K562 (cell line): ENCODE data around the gene SLC52A1. TPM values are rescaled to one million over a fixed set of nuclear protein-coding genes. Genes with fewer than 3 reads are reported as not detected.

Experiments
- BRD4 ChIP-seq: fragments of 200-600 bp; sonication (generic); IDR thresholded peaks from 2 replicates; pipeline ENCODE4 v1.6.1; 2017; ENCODE audit warnings: inconsistent platforms
- CREB1 ChIP-seq, 2 experiments: sonication (generic) in 1 of 2; formaldehyde crosslinking in 1 of 2; IDR thresholded peaks; 2 replicates each; pipeline versions ENCODE4 v1.6.1 to v1.8.0; 2012 to 2022; ENCODE audit warnings: inconsistent platforms in 1 of 2, mild to moderate bottlenecking in 1 of 2, missing genetic modification reagents in 1 of 2, moderate library complexity in 1 of 2
- CTBP1 ChIP-seq: fragments of 450-650 bp; IDR thresholded peaks from 2 replicates; pipeline ENCODE4 v1.6.1; 2016; ENCODE audit warnings: borderline replicate concordance
- ETV6 ChIP-seq, 3 experiments: fragments of 150-350 bp in 1 of 3; sonication (generic) in 1 of 3; formaldehyde crosslinking in 1 of 3; IDR thresholded peaks; 2 replicates each; pipeline versions ENCODE4 v1.6.1 to v1.8.0; 2014 to 2022; ENCODE audit warnings: borderline replicate concordance in 2 of 3, low read depth in 2 of 3, antibody characterized with exemption in 1 of 3, low read length in 1 of 3, mild to moderate bottlenecking in 1 of 3, missing genetic modification reagents in 1 of 3
- FOXK2 ChIP-seq, 2 experiments: fragments of 450-650 bp; IDR thresholded peaks in 1 of 2; conservative IDR thresholded peaks in 1 of 2; 2 replicates each; pipeline ENCODE4 v1.6.1; 2016; ENCODE audit warnings: low read depth in 2 of 2, mild to moderate bottlenecking in 1 of 2
- GABPA ChIP-seq: fragments of 200-800 bp; sonication (Bioruptor generic); conservative IDR thresholded peaks from 2 replicates; pipeline ENCODE4 v1.6.1; 2016; ENCODE audit warnings: low read depth, missing genetic modification characterization, missing compliant biosample characterization
- RB1 ChIP-seq: fragments of 450-650 bp; IDR thresholded peaks from 2 replicates; pipeline ENCODE4 v1.6.1; 2017; ENCODE audit warnings: low read depth, mild to moderate bottlenecking
- RFX7 ChIP-seq: fragments of 250-450 bp; sonication (Bioruptor Pico); IDR thresholded peaks from 2 replicates; pipeline ENCODE4 v1.5.1; 2021; ENCODE audit warnings: mild to moderate bottlenecking
- SMARCA4 ChIP-seq: fragments of 450-650 bp; IDR thresholded peaks from 2 replicates; pipeline ENCODE4 v1.6.1; 2016
- STAT5B ChIP-seq: fragments of 250-450 bp; sonication (Bioruptor Pico); IDR thresholded peaks from 2 replicates; pipeline ENCODE4 v1.8.0; 2021; ENCODE audit warnings: mild to moderate bottlenecking, inconsistent platforms
- U2AF1 ChIP-seq: fragments of 200-400 bp; formaldehyde crosslinking; optimal IDR thresholded peaks from 2 replicates; pipeline ENCODE3; 2017; ENCODE audit warnings: mild to moderate bottlenecking, low read depth, low read length, moderate library complexity
- ZNF274 ChIP-seq: IDR thresholded peaks from 2 replicates; pipeline ENCODE4 v1.6.1; 2011; ENCODE audit warnings: low read depth, mild to moderate bottlenecking, low read length, moderate library complexity, borderline replicate concordance
- polyA plus RNA-seq, 8 experiments: library from polyadenylated mRNA; depleted of rRNA in 4 of 8; stranded (reverse) in 5 of 8; unstranded in 3 of 8; fragments of >200 nt; fragmentation: Nextera tagmentation in 2 of 8; fragmentation: Illumina TruSeq in 1 of 8; extraction: Ambion mirVana in 2 of 8; extraction: Trizol in 1 of 8; gene quantifications; 2 replicates each; pipeline versions ENCODE4 v1.2.1 to v1.2.3, GENCODE V29; 2011 to 2014; ENCODE audit warnings: inconsistent platforms in 1 of 8, missing spikeins in 1 of 8
- total RNA-seq, 7 experiments: library from RNA; depleted of rRNA in 6 of 7; stranded (reverse); fragments of >200 nt in 6 of 7; fragmentation: Illumina TruSeq in 2 of 7; extraction: Trizol in 2 of 7; gene quantifications; 2 replicates each; pipeline versions ENCODE4 v1.2.1 to v1.2.3, GENCODE V29; 2011 to 2021; ENCODE audit warnings: low replicate concordance in 1 of 7
- TF ChIP-seq, protein P1 (sequence below): sonication (generic); formaldehyde crosslinking; IDR thresholded peaks from 2 replicates; pipeline ENCODE4 v1.8.0; 2022; ENCODE audit warnings: mild to moderate bottlenecking, missing genetic modification reagents
- TF ChIP-seq, protein P2 (sequence below): fragments of 250-450 bp; sonication (Bioruptor Pico); IDR thresholded peaks from 2 replicates; pipeline ENCODE4 v1.8.0; 2021; ENCODE audit warnings: moderate library complexity, mild to moderate bottlenecking, inconsistent platforms
- TF ChIP-seq, protein P3 (sequence below): fragments of 450-650 bp; formaldehyde crosslinking; IDR thresholded peaks from 2 replicates; pipeline ENCODE4 v1.4.0; 2020; ENCODE audit warnings: mild to moderate bottlenecking, moderate library complexity
- TF ChIP-seq, protein P4 (sequence below), 3 experiments: IDR thresholded peaks in 2 of 3; conservative IDR thresholded peaks in 1 of 3; 2 replicates each; pipeline ENCODE4 v1.5.1; 2011 to 2012; ENCODE audit warnings: low read length in 3 of 3, mild to moderate bottlenecking in 3 of 3, control low read depth in 2 of 3, improper control_type of control experiment in 1 of 3, inconsistent platforms in 1 of 3, low read depth in 1 of 3, mixed read lengths in 1 of 3, moderate library complexity in 1 of 3; ENCODE audit not compliant: insufficient read depth in 2 of 3
- TF ChIP-seq, protein P5 (sequence below): sonication (generic); formaldehyde crosslinking; IDR thresholded peaks from 2 replicates; pipeline ENCODE4 v1.5.0; 2020; ENCODE audit warnings: missing genetic modification reagents

SLC52A1 gene
- total and polyA plus RNA-seq, 9 of the 15 experiments (the other 6 are each of a cell fraction or from before 2014, with no cell fraction given): 0.04 TPM; not detected in 8

DNA sequence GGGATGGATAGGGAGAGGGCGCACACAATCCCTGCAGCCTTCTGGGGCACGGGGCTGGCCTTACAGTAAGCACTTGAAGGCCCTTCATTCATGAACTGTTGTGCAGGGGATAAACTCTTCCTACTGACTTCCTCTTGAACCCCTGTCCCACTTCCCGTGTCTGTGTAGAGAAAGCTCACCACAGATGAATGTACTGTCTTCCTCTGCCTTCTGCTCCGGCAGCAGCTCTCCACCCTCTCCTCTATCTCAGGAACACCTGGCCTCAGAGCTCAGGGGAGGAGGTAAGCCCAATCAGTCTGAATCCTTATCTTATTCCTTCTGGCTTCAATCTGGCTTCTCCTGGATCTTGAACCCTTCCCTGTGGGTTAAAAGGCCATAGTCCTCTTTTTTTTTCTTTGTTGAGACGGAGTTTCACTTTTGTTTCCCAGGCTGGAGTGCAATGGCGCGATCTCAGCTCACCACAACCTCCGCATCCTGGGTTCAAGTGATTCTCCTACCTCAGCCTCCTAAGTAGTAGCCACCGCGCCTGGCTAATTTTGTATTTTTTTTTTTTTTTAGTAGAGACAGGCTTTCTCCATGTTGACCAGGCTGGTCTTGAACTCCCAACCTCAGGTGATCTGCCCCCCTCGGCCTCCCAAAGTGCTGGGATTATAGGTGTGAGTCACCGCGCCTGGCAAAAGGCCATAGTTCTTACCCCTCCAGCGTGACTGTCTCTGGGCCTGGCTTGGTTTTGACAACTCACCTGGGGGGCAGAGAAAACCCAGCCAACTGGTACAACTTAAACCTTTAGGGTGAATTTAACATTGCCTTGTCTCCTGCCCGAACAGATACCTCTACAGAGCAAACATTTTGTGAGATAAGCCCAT lies 7.2 kb upstream of the SLC52A1 start (continued):
- TF ChIP-seq, protein P1, sequence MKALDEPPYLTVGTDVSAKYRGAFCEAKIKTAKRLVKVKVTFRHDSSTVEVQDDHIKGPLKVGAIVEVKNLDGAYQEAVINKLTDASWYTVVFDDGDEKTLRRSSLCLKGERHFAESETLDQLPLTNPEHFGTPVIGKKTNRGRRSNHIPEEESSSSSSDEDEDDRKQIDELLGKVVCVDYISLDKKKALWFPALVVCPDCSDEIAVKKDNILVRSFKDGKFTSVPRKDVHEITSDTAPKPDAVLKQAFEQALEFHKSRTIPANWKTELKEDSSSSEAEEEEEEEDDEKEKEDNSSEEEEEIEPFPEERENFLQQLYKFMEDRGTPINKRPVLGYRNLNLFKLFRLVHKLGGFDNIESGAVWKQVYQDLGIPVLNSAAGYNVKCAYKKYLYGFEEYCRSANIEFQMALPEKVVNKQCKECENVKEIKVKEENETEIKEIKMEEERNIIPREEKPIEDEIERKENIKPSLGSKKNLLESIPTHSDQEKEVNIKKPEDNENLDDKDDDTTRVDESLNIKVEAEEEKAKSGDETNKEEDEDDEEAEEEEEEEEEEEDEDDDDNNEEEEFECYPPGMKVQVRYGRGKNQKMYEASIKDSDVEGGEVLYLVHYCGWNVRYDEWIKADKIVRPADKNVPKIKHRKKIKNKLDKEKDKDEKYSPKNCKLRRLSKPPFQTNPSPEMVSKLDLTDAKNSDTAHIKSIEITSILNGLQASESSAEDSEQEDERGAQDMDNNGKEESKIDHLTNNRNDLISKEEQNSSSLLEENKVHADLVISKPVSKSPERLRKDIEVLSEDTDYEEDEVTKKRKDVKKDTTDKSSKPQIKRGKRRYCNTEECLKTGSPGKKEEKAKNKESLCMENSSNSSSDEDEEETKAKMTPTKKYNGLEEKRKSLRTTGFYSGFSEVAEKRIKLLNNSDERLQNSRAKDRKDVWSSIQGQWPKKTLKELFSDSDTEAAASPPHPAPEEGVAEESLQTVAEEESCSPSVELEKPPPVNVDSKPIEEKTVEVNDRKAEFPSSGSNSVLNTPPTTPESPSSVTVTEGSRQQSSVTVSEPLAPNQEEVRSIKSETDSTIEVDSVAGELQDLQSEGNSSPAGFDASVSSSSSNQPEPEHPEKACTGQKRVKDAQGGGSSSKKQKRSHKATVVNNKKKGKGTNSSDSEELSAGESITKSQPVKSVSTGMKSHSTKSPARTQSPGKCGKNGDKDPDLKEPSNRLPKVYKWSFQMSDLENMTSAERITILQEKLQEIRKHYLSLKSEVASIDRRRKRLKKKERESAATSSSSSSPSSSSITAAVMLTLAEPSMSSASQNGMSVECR (CRISPR knock-in tag): no peak
- no peak for TF ChIP-seq RB1
- TF ChIP-seq, protein P2, sequence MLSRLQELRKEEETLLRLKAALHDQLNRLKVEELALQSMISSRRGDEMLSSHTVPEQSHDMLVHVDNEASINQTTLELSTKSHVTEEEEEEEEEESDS: no peak
- TF ChIP-seq GABPA (tag): peak; percentile 29; the same call in 1 of the 2 replicates
- no peak for TF ChIP-seq ZNF274
- no peak for TF ChIP-seq CREB1 (IDR thresholded peaks at IDR 0.05)
- TF ChIP-seq CREB1 (CRISPR knock-in tag; IDR thresholded peaks at IDR 0.05): no peak
- TF ChIP-seq SMARCA4: no peak
- TF ChIP-seq, protein P3, sequence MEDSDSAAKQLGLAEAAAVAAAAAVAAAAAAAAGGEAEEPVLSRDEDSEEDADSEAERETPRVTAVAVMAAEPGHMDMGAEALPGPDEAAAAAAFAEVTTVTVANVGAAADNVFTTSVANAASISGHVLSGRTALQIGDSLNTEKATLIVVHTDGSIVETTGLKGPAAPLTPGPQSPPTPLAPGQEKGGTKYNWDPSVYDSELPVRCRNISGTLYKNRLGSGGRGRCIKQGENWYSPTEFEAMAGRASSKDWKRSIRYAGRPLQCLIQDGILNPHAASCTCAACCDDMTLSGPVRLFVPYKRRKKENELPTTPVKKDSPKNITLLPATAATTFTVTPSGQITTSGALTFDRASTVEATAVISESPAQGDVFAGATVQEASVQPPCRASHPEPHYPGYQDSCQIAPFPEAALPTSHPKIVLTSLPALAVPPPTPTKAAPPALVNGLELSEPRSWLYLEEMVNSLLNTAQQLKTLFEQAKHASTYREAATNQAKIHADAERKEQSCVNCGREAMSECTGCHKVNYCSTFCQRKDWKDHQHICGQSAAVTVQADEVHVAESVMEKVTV (CRISPR knock-in tag): no peak
- TF ChIP-seq BRD4: no peak
- no peak for TF ChIP-seq FOXK2 (conservative IDR thresholded peaks at IDR 0.05 in 1 of 2, IDR thresholded peaks at IDR 0.05 in 1 of 2; ENCODE audit: low read depth in 2 of 2)
- TF ChIP-seq CTBP1: peak; percentile 38; the same call in 1 of the 2 replicates
- TF ChIP-seq RFX7 (CRISPR knock-in tag): no peak
- TF ChIP-seq U2AF1: no peak
- TF ChIP-seq, protein P4, sequence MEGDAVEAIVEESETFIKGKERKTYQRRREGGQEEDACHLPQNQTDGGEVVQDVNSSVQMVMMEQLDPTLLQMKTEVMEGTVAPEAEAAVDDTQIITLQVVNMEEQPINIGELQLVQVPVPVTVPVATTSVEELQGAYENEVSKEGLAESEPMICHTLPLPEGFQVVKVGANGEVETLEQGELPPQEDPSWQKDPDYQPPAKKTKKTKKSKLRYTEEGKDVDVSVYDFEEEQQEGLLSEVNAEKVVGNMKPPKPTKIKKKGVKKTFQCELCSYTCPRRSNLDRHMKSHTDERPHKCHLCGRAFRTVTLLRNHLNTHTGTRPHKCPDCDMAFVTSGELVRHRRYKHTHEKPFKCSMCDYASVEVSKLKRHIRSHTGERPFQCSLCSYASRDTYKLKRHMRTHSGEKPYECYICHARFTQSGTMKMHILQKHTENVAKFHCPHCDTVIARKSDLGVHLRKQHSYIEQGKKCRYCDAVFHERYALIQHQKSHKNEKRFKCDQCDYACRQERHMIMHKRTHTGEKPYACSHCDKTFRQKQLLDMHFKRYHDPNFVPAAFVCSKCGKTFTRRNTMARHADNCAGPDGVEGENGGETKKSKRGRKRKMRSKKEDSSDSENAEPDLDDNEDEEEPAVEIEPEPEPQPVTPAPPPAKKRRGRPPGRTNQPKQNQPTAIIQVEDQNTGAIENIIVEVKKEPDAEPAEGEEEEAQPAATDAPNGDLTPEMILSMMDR (IDR thresholded peaks at IDR 0.05 in 2 of 3, conservative IDR thresholded peaks at IDR 0.05 in 1 of 3; ENCODE audit: insufficient read depth in 2 of 3, low read depth in 1 of 3, low read length in 3 of 3): no peak
- TF ChIP-seq, protein P5, sequence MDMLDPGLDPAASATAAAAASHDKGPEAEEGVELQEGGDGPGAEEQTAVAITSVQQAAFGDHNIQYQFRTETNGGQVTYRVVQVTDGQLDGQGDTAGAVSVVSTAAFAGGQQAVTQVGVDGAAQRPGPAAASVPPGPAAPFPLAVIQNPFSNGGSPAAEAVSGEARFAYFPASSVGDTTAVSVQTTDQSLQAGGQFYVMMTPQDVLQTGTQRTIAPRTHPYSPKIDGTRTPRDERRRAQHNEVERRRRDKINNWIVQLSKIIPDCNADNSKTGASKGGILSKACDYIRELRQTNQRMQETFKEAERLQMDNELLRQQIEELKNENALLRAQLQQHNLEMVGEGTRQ (CRISPR knock-in tag): no peak
- no peak for TF ChIP-seq STAT5B (CRISPR knock-in tag)
- no peak for TF ChIP-seq ETV6 (IDR thresholded peaks at IDR 0.05; ENCODE audit: borderline replicate concordance in 1 of 2, low read depth in 2 of 2, low read length in 1 of 2)
- no peak for TF ChIP-seq ETV6 (CRISPR knock-in tag; IDR thresholded peaks at IDR 0.05; ENCODE audit: borderline replicate concordance)
